Hematopoietic multipotent progenitor cell treated with erythropoietin and hydrocortisone succinate and interleukin-3 and kit ligand, for 6 days (in vitro differentiated cells): ENCODE results near the gene MRPS15.
"Not testable (repeated sequence)": the region's sequence is repeated elsewhere in the genome, so short reads cannot be mapped to it uniquely, and the experiment has no call there.

Source experiments
- DNase-seq: peaks from one replicate; pipeline ENCODE4 v3.0.0-alpha.2; 2015

MRPS15 gene

DNA sequence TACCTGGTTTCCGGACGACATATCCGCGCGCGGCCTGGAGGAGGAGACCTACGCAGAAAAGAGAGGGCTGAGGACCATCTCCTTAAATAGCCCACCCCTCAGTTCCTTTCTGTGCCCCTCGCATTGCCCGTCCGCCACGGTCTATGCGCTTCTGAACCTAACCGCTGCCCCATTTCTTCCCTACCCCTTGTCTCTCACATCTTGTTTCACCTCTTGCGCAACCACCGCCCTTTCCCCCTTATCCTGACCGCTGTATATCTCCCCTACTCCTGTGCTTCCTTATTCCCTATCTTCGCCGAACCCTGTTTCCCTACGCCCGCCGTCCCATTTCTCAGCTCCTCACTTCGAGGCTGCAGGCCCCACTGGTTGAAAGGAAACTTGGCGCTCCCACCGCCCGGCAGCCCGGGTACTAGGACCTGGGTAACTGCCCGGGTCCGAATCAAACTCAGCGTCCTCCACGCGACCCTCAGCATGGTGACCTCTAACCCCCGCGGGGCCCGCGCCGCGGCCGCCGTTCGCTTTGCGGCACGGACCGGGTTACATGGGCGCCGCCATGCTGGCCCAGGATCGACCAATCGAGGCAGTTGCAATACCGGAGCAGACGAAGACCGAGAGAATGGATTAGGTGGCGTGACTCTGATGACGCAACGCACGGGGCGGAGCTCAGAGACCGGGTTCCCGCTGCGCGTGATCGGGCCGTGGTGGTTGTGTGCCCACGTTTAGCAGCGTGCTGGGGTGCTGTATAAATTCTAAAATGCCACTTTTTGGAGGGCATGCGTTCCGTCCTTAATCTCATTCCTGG lies at the start of gene MRPS15:
Gene MRPS15, minus strand, starts transcription at position 582 of the 802 bp plus-strand sequence. Its CDS starts 109 bp downstream, at position 473.
- DNase-seq: peak; percentile 98

DNA sequence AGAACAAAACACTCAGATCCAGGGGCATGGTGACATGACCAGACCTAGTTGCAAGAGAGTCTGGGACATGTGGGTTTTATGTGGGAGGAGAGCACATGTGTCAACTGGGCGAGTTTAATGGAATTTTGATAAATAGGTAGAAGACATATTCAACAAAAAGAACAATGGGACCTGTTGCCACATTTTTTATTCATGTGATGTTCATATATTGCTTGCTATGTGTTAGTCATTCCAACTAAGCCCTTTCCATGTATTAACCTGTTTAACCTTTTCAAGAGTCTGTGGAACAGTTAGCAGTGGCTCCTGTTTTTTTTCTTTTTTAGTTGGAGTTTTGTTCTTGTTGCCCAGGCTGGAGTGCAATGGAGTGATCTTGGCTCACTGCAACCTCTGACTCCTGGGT lies 48.7 kb upstream of the MRPS15 start:
- DNase-seq: no peak

DNA sequence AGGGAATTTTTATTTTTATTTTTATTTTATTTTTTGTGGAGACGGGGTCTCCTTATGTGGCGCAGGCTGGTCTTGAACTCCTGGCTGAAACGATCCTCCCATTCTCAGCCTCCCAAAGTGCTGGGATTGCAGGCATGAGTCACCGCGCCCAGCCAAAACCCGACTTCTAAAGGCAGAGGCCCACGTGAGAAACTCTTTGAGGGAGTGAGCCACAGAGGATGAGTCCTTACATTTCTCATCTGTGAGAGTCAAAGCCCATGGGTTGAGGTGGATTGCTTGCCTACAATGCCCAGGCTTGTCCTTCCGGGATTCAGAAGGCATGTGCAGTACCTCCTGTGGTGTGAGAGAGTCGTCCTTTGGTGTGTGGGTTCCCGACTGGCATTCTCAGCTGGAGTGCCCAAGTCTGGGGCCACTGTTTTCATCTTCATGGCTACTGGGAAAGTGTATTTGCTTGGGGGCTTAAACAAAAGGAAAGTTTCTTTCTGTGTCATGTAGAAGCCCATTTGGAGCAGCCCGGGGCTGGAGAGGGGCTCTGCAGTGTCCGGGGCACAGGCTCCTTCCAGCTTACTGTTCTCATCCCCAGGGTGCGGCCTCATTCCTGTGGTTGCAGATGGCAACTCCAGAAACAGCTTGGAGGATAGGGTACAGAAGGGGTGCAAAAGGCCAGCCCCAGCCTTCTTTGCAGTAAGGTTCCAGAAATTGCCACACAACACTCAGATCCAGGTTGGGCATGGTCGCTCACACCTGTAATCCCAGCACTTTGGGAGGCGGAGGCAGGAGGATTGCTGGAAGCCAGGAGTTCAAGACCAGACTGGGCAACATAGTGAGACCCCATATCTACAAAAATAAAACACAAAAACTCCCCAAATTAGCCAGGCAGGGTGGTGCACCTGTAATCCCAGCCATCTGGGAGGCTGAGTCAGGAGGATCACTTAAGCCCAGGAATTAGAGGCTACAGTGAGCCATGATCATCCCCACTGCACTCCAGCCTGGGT lies 47.9 kb upstream of the MRPS15 start:
- no peak for DNase-seq

DNA sequence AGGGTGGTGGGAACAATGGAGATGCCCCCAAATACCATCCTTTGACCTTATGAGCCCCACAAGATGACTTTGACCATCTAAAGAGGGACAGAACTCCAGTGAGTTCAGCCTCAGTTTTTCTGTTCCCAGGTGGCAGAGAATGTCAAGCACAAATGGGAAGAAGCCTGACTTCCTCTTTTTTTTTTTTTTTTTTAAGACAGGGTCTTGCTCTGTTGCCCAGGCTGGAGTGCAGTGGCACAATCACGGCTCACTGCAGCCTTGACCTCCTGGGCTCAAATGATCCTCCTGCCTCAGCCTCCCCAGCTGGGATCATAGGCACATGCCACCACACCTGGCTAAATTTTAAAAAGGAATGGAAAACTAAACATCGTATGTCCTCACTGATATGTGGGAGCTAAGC lies 47.0 kb upstream of the MRPS15 start:
- not testable (repeated sequence) for DNase-seq

DNA sequence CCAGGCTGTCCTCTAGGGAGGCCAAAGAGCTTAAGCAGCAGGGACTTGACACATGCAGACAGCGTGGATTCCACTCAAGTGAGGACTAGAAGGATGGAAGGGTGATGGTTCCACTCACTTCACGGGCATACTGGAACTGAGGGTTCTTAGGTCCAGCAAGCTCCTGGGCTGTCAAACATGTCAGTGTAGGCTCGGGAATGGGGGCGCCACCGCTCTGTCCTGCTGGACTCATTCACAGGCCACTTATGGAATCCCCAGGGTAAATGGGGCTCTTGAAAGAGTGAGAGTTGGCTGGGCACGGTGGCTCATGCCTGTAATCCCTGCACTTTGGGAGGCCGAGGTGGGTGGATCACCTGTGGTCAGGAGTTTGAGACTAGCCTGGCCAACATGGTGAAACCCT lies 46.2 kb upstream of the MRPS15 start:
- no peak for DNase-seq

DNA sequence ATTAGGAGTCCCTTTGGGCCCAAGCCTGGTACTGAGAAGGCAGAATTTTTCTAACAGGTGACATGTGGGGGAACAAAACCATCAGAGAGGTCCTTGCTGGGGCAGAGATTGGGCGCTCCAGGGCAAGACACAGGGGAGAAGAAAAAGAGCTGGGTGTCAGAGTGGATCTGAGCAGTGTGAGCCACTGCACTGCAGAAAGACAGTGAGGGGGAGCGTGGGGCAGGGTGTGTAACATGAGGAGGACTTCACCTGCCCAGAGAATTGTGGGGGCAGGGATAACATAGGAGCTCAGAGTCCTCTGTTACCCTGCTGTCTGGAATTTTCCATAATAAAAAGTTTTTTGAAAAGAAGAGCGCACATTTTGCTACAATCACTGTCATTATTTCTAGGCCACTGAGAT lies 44.1 kb upstream of the MRPS15 start:
- DNase-seq: no peak

DNA sequence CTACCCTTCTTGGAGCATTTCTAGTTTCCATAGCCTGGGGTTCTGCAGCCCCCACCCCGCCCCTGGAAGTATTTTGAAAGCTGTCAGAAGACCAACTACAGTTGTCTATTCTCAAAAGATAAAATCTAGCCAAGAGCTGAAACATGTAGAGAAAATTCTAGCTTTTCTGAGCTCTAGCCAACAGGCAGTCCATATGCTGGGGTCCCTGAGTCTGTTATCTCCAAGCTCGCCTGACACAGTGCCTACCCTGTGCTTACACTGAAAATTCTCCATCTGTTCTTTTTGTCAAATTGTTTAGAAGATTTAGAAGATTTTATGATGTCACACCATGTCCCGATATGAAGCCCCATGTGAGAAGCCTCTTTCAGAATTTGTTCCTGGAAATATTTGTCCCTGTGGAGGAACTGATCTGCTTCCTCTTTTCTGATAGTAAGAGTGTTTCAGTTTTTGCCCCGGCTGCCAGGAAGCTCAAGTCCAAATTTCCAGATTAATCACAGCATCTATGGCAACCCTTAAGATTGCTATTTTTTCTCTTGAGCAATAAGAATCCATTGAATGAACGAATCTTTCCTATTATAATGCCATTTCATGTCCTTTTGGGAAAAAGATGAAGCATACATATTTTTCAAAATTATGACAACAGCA lies 42.2 kb upstream of the MRPS15 start:
- DNase-seq: no peak

DNA sequence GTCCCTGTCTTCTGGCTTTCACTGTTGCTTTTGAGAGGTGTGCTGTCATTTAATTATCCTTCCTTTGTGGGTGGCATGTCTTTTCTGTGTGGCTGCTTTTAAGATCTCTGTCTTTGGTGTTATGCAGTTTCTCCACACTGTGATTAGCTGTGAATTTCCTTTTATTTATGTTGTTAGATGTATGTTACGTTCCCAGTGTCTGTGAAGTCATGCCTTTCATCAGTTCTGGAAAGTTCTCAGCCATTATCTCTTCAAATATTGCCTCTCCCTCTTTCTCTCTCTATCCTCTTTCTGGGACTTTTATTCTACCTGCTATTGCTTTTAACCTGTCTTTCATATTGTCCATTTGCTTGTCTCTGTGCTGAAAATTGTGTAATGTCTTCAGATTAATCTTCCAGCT lies 39.5 kb upstream of the MRPS15 start:
- DNase-seq: no peak

DNA sequence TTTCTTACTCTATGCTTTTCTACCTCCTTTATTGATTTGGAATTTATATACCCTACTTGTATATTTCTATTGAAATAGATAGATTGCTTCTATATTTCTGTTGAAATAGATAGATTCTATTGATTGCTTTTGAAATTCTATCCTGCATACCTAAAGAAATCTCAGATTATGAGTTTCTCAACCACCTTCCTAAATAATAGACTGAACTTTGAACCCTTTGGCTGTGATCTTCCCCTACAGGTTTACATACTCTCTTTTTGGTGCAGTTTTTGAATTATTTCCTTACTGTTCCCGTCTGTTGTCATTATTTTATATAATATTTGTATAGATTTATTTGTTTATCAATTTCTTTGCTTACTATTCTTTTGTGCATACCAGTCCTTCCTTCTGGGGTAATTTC lies 39.0 kb upstream of the MRPS15 start:
- no peak for DNase-seq

DNA sequence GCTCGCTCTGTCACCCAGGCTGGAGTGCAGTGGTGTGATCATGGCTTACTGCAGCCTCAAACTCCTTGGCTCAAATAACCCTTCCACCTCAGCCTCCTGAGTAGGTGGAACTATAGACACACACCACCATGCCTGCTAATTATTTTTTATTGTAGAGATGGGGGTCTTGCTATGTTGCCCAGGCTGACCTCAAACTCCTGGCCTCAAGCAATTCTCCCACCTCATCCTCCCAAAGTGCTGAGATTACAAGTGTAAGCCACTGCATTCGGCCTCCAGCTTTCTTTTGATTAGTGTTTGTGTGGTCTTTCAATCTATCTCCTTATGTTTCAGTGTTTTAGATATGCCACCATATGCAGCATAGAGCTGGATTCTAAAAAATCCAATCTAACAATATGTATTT lies 38.4 kb upstream of the MRPS15 start:
- DNase-seq: no peak

DNA sequence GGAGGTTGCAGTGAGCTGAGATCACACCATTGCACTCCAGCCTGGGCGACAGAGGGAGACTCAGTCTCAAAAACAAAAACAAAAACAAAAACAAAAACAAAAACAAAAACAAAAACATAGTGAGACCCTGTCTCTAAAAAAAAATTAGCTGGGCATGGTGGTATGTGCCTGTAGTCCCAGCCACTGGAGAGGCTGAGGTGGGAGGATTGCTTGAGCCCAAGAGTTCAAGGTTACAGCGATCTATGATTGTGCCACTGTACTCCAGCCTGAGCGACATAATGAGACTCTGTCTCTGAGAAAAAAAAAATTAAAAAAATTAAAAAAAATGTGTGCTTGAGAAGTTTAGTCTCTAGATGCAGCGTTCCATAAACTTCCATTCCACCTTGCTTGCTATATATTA lies 37.7 kb upstream of the MRPS15 start:
- not testable (repeated sequence) for DNase-seq

DNA sequence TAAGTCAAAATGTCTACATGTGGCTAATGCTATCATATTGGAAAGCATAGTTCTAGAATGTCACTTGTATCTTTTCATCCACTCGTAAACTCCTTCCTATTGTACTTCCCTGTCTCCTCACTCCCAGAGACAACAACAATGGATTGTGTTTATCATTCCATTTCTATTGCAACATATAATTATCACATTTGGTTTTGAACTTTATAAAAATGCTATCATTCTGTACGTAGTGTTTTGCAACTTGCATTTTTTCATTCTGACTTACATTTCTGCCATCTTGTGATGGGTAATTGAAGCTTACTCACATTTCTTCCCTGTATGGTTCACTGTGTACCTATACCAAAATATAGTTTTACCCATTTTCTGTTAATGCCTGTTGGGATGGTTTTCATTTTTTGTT lies 33.0 kb upstream of the MRPS15 start:
- DNase-seq: no peak

DNA sequence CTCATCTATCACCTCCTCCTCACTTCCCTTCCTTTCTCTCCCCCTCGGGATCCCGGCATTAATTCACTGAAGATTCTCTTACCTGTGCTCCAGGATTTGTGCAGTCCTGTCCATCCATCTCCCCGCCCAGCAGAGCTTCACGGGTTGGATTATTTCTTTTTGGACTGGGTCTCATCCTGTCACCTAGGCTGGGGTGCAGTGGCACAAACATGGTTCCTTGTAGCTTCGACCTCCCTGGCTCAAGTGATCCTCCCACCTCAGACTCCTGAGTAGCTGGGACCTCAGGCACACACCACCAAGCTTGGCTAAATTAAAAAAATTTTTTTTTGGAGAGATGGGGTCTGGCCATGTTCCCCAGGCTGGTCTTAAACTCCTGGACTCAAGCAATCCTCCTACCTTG lies 30.8 kb upstream of the MRPS15 start:
- no peak for DNase-seq

DNA sequence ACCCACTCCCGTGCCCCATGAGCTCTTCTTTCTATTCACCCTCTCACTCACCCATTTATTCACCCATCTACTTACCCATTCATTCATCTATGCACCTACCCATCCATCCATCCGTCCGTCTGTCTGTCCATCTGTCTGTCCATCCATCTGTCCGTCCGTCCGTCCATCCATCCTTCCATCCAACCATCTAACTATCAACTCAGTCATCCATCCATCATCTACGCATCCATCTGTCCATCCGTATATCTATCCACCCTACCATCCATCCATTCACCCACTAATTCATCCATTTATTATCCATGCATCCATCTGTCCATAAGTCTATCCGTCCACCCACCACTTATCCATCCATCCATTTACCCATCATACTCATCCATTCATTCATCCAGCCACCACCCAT lies 29.3 kb upstream of the MRPS15 start:
- no peak for DNase-seq

DNA sequence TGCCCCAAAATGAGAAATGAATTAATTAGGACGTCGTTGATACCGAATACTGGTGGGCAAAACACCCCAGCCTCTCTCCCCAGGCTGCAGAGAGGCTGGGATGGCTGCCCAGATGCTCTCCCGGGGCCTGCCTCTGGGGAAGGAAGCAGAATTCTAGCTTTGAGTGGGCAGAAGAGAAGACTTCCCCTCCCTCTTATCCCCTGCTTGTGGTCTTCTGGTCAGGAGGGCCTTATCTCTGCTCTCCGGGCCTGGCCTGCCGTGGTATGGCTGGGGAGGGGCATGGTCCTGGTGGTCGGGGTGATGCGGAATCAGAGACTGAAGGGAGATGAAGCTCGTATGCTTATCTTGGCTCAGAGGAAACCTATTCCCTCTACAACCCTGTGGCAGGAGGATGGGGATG lies 28.3 kb upstream of the MRPS15 start:
- peak; percentile 83 for DNase-seq

DNA sequence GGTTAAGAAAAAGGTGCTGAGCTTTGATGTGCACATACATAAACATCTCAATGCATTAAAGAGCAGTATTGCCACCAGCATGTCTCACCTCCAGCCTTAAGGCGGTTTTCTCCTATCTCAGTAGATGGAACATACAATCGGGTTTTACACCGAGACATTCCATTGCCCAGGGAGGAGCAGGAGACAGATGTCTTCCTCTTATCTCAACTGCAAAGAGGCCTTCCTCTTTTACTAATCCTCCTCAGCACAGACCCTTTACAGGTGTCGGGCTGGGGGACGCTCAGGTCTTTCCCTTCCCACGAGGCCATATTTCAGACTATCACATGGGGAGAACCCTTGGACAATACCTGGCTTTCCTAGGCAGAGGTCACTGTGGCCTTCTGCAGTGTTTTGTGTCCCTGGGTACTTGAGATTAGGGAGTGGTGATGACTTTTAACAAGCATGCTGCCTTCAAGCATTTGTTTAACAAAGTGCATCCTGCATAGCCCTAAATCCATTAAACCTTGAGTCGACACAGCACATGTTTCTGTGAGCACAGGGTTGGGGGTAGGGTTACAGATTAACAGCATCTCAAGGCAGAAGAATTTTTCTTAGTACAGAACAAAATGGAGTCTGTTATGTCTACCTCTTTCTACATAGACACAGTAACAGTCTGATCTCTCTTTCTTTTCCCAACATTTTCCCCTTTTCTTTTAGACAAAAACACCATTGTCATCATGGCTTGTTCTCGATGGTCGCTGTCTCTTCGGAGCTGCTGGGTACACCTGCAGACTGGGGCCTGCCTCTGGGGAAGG lies 25.3 kb upstream of the MRPS15 start:
- not testable (repeated sequence) for DNase-seq

DNA sequence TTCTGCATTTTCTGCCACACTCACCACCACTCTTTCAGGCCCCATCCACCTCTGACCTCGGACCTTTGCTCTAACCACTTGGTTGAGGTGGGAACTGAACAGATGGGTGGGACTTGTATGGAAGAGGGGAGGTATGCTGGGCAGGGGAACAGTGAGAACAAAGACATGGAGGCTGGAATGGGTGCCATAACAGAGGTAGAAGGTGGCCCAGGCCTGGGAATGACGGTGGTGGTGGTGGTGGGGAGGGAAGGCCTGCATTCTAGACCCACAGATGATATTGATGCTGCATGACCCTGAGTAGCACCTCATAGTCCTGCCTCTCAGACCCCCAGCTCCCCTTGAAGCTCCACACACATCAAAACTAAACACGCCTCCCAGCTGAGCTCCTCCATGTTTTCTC lies 23.7 kb upstream of the MRPS15 start:
- DNase-seq: no peak

DNA sequence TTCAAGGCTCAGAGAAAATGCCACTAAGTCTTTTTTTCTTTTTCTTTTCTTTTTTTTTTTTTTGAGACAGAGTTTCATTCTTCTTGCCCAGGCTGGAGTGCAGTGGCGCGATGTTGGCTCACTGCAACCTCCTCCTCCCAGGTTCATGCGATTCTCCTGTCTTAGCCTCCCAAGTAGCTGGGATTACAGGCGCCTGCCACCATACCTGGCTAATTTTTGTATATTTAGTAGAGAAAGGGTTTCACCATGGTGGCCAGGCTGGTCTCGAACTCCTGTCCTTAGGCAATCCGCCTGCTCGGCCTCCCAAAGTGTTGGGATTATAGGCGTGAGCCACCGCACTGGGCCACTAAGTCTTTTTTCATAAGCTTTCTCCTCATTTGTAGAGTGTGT lies 23.1 kb upstream of the MRPS15 start:
- DNase-seq: not testable (repeated sequence)

DNA sequence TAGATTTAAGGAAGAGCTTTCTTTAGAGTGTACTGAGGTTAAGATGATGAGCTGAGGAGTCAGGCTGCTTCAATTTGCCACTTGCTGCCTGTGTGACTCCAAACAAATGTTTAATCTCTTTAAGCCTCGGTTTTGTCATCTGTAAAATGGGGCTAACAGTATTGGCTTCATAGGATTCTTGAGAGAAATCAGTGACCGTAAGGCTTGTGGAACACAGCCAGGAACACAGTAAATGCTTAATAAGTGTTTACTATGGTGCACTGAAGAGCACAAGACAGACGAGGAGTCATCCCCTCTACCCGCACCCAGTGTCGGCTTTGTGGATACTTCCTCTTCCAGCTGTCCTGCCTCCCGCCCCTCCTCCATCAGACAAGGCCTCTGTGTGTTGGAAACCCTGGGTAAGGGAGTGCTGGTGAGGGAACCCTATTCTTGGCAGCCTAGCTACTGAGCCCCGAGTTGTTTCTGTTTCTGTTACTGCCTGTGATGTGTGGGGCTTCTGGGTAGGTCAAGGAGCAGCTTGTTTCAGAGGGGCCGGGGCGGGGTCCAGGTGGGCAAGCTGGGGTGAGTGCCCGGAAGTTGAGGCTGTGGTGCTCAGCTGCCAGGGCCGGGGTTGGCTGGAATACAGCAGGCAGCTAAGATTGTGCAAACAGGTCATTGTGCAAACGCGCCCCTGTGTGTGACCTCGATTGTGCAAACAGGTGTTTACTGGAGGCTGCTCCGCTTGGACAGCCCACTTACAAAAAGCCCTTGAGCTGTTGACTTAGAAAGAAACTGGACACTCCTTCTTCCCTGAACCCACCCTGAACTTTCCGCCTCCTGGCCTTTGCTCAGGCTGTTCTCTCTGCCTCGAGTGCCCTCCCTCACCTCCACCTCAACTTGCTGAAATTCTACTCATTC lies 22.5 kb upstream of the MRPS15 start:
- peak; percentile 71 for DNase-seq

DNA sequence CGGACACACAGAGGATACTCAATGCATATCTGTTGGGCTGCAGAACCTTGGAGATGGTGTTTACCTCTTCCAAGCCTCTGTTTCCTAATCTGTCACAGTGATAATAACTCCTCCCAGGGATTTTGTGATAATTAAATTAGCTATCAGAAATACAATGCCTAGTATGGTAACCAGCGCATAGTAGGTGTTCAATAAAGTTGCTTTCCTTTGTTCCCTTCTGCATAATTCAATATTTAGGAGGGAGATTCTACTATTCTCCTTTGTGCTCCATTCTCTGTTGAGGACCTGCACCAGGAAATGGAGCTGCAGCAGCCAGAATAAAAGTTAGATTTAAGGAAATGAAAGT lies 21.9 kb upstream of the MRPS15 start:
- DNase-seq: no peak

DNA sequence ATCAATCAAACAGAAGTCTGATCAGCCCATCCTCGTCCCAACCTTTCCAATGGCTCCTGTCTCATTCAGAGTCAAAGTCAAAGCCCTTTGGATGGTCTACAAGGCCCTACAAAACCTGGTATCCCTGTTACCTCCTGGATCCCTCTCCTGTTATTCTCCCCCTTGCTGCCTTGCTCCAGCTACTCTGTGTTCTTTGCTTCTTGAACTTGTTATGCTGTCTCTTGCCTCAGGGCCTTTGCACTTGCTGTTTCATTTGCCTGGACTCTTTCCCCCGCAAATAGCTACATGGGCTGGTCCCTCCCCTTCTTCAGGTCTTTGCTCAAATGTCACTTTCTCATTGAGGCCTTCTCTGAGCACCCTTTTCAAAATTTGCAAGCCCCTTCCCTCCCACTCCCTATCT lies 19.9 kb upstream of the MRPS15 start:
- DNase-seq: no peak
